Measurements from ENCODE around the gene EFNA5.

Gene EFNA5

DNA sequence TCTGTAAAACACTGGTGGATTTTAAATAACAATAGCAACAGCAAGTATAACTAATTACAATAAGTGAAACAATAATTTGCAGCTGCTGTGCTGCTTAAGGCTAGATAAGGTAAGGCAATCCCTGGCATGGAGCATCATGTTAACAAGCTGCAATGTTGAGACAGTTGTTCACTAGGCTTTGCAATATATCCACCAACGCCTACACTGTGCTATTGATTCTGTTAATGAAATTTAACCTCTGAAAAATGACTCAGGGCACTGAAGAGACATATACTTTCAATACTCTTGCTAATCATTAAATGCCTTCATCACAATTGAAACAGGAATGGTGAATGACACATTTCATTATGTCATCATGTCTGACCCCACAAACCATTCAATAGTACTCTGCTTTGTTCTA lies 255.0 kb downstream of the EFNA5 start:
- H3K9me3 Mint-ChIP-seq, result no peaks in the 10 kb centered on the region
- no peaks in the 10 kb centered on the region for H3K4me1 Mint-ChIP-seq
- ATAC-seq (replicated peaks; ENCODE audit: extremely low read depth, poor library complexity, severe bottlenecking) (no peak), DNase-seq (ENCODE audit: low spot score in 2 of 2) (no peak)
- no peak overlapping the region for H3K4me3 Mint-ChIP-seq
- H3K27ac Mint-ChIP-seq (ENCODE audit: low read depth), result no peak overlapping the region
- H3K27me3 Mint-ChIP-seq, result no peaks in the 10 kb centered on the region
- H3K36me3 Mint-ChIP-seq (ENCODE audit: insufficient read depth), result no peaks in the 10 kb centered on the region

DNA sequence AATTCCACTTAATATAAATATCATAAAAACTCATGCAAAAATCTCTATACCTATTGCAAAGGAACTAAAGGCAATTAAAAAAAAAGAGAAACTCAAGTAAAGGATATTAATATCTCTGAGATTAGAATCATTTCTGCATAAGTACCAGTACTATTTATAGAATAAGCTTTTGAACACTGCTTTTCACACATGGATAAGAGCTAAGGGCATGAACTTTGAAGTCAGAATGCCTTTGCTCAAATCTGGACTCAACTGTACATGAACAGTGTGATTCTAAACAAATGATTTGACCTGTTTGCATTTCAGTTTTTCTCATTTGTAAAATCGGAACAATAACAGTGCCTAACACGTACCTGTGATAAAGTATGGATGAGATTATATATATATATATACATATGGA lies 255.9 kb downstream of the EFNA5 start:
- Mint-ChIP-seq H3K27me3 (no peaks in the 10 kb centered on the region), H3K36me3 (ENCODE audit: insufficient read depth) (no peaks in the 10 kb centered on the region), H3K4me3 (no peak overlapping the region), H3K27ac (ENCODE audit: low read depth) (no peak overlapping the region), H3K4me1 (no peaks in the 10 kb centered on the region), H3K9me3 (no peaks in the 10 kb centered on the region)
- ATAC-seq (replicated peaks; ENCODE audit: extremely low read depth, poor library complexity, severe bottlenecking), result no peak
- DNase-seq (ENCODE audit: low spot score in 2 of 2), result no peak

DNA sequence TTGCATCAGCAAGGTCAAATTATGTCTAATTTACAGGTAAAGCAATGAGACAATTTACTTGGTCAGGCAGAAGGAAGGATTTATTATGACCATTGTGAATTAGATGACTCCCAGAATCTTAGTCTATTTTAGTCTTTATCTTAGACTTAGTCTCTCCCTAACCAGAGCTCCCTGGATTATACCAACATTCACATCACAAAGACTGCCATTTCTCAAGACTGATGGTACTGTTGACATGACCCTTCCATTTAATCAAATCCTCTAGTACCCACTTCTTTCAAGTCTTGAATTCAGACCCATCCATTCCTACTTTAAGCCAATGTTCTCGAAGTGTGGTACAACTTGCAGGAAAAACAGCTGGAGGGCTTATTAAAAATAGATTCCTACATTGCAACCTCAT lies 257.0 kb downstream of the EFNA5 start:
- Mint-ChIP-seq H3K27me3 (no peaks in the 10 kb centered on the region), H3K4me3 (no peak overlapping the region), H3K27ac (ENCODE audit: low read depth) (no peak overlapping the region), H3K36me3 (ENCODE audit: insufficient read depth) (no peaks in the 10 kb centered on the region), H3K4me1 (no peaks in the 10 kb centered on the region), H3K9me3 (no peaks in the 10 kb centered on the region)
- no peak for ATAC-seq (replicated peaks; ENCODE audit: extremely low read depth, poor library complexity, severe bottlenecking)
- no peak for DNase-seq (ENCODE audit: low spot score in 2 of 2)

DNA sequence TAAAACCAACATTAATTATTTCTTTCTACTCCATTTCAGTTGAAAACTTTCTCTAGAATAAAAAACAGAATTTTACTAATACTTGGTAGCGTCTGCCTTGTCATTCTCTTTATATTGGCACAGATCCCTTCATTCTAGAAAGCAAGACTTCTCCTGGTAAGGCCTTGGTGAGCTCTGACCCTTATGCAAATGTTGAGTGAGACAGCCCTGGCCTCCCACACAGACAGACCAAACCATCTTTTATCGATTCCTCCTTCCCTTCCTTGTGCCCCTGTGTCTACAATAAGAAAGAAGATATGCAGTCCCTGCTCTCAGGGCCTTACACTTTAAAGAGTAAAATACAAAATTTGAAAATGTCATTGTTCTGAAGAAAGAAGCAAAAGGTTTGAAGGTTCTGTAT lies 262.2 kb downstream of the EFNA5 start:
- Mint-ChIP-seq H3K27me3 (no peaks in the 10 kb centered on the region), H3K4me3 (no peak overlapping the region), H3K9me3 (no peaks in the 10 kb centered on the region), H3K4me1 (no peaks in the 10 kb centered on the region), H3K36me3 (ENCODE audit: insufficient read depth) (no peaks in the 10 kb centered on the region), H3K27ac (ENCODE audit: low read depth) (no peak overlapping the region)
- DNase-seq (ENCODE audit: low spot score in 2 of 2) (no peak), ATAC-seq (replicated peaks; ENCODE audit: extremely low read depth, poor library complexity, severe bottlenecking) (no peak)

DNA sequence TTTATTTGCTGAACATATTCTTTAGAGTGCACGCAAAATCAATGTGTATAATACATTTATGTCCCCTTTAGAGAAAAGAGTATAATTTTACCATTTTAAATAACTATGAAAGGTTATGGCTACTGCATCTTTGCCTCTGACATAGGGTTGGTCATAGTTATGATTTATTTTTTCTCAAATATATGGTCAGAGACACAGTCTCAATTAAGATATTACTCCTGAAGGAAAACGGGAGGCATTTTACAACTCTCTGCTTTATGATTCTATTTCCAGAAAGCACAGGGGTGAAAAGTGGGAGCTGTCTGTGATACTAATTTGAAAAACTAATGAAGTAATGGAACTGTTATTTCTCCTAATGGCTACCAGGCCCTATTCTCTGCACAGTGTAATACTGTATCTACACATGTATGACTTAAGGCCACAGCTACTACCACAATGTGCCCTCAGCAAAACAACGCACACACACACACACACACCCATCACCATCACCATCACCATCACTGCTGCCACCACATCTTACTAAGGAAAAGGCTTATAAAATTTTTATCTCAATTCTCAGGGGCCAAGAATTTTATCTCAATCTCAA lies 262.9 kb downstream of the EFNA5 start:
- no peaks in the 10 kb centered on the region for H3K36me3 Mint-ChIP-seq (ENCODE audit: insufficient read depth)
- no peaks in the 10 kb centered on the region for H3K9me3 Mint-ChIP-seq
- H3K4me1 Mint-ChIP-seq, result no peaks in the 10 kb centered on the region
- no peak overlapping the region for H3K27ac Mint-ChIP-seq (ENCODE audit: low read depth)
- ATAC-seq (replicated peaks; ENCODE audit: extremely low read depth, poor library complexity, severe bottlenecking), result no peak
- no peak overlapping the region for H3K4me3 Mint-ChIP-seq
- H3K27me3 Mint-ChIP-seq, result no peaks in the 10 kb centered on the region
- no peak for DNase-seq (ENCODE audit: low spot score in 2 of 2)

DNA sequence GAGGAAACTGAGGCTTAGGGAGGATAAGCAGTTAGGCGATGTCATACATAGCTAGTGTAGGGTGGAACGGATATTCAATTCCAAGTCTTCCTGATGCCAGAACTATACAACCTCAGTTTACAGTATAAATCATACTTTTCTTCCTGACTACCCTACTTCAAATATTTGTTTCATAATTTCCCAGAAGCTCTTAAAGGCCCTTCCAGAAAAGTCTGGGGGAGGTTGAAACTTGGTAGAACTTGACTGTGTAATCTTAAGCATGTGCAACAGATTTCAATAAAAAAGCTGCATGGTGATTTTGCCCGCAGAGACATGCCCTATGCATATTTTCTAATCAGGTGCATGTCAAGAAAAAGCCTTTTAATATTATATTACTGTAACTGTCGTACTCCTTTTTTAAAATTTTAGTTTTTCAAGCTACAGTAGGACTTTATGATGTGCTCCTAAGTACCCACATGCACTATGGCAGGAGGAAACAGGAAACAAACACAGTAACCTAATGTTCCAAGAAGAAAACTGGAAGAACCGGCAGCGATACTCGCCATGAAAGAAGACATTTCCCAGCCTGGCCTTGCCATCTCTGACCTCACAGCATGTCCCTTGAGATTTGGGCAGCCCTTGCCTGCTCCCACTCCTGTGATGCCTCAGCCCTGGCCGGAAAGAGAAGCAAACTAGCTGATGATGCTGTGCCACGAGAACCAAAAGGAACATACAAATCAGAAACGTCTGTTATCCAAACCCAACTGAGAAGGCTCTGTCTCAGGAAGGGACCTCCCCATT lies 266.0 kb downstream of the EFNA5 start:
- Mint-ChIP-seq H3K27ac (ENCODE audit: low read depth) (no peak overlapping the region), H3K27me3 (no peaks in the 10 kb centered on the region), H3K36me3 (ENCODE audit: insufficient read depth) (no peaks in the 10 kb centered on the region), H3K9me3 (no peaks in the 10 kb centered on the region), H3K4me3 (no peak overlapping the region), H3K4me1 (no peaks in the 10 kb centered on the region)
- ATAC-seq (replicated peaks; ENCODE audit: extremely low read depth, poor library complexity, severe bottlenecking), result no peak
- no peak for DNase-seq (ENCODE audit: low spot score in 2 of 2)

DNA sequence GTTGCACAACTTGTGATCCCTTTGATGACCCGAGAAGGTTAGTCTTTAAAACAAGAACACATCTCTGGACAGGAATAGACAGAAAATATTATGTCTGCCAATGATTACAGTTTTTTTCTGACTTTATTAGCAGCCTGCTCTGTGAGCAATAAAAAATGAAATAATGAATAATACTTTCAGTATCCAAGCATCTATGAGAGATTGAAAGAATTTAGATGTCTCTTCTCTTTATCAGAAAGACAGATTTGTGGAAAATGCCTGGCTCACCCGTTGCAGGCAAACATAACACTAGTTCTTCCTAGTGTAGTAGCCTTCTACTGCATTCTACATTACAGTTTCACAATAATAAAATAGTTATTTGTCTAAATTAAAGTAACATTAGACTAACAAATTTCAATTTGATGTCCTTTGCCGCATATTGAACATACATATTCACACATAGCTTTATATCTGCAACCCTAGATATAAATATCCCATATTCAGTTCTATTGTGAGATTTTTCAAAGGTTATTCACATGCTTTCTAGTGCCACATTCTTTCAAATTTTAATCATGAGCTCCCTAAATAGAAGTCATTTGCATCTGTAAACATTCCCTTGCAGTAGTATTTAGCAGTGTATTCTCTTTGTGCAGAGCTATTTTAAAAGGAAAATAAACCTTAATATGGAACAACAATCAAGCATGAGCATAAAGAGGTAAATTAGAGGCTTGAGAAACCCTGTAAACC lies 267.3 kb downstream of the EFNA5 start:
- ATAC-seq (replicated peaks; ENCODE audit: extremely low read depth, poor library complexity, severe bottlenecking), result no peak
- Mint-ChIP-seq H3K9me3 (no peaks in the 10 kb centered on the region), H3K4me1 (no peaks in the 10 kb centered on the region), H3K36me3 (ENCODE audit: insufficient read depth) (no peaks in the 10 kb centered on the region), H3K27ac (ENCODE audit: low read depth) (no peak overlapping the region), H3K4me3 (no peak overlapping the region), H3K27me3 (no peaks in the 10 kb centered on the region)
- no peak for DNase-seq (ENCODE audit: low spot score in 2 of 2)

DNA sequence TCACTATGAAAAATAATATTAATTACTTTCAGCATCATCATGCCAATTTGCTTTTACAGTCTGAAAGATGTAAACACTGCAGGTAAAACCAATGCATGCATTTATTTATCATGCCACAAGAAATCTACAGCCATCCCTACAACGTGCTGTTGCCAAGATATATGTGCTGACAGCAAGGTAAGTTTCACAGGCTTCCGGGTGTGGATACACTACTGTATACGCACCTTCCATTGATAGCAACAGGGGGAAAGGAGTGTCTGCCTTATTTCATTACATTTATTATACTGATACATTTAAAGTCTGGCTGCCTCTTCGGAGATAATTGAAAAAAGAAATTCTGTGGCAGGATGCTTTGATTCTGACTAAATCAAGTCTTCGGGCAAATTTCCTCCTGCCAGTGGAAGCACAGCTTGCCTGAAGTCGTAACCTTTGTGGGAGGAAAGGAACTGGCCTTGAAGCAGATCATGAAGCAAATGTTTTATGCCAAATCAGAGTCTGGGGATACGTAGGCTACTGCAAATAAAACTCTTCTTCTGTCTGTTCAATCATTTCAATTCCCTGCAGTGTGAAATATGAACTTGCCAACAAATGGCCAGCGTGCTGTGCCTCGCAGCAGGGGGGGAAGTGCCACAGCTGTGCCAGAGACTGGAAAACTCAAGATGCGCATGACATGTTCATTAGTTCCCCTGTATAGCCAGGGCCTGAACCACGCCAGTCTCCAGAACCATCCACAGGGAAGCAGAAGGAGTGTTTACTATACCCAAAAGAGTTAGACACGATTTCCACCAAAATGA lies 268.1 kb downstream of the EFNA5 start:
- Mint-ChIP-seq H3K27ac (ENCODE audit: low read depth) (no peak overlapping the region), H3K36me3 (ENCODE audit: insufficient read depth) (no peaks in the 10 kb centered on the region), H3K4me3 (no peak overlapping the region), H3K4me1 (no peaks in the 10 kb centered on the region), H3K9me3 (no peaks in the 10 kb centered on the region), H3K27me3 (no peaks in the 10 kb centered on the region)
- ATAC-seq (replicated peaks; ENCODE audit: extremely low read depth, poor library complexity, severe bottlenecking) (no peak), DNase-seq (ENCODE audit: low spot score in 2 of 2) (no peak)

DNA sequence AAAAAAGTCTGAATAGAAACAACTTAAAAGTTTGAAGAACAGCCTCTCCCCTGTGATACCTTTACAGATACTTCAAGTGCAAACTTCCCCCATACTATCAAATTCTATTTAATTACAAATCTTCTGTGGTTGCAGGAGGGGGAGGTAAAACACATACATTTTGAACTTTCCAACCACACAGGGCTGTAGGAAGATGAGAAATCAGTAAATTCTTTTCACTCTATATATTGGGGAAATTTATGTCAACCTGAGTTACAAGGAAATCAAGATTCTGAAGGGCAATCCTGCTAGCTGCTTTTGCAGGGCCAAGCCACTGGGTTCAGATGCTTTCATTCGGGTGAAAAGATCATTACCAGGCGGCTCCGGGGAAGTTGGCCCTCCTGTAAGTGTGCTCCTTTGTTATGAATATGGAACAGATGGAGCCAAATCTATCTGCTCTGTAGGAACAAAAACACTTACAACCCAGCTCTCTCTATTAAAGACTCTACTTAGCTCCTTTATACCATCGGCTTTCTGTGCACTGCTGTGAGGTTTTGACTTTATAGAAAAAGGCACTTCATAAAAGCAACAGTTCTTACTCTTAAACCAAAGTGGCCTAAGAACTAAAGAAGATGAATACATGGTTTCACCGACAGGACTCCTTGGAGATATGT lies 269.1 kb downstream of the EFNA5 start:
- Mint-ChIP-seq H3K4me1 (peaks cover 4% of the 10 kb centered on the region), H3K4me3 (no peak overlapping the region), H3K9me3 (no peaks in the 10 kb centered on the region), H3K27me3 (no peaks in the 10 kb centered on the region), H3K27ac (ENCODE audit: low read depth) (no peak overlapping the region), H3K36me3 (ENCODE audit: insufficient read depth) (peaks cover under 1% of the 10 kb centered on the region)
- DNase-seq (ENCODE audit: low spot score in 2 of 2) (no peak), ATAC-seq (replicated peaks; ENCODE audit: extremely low read depth, poor library complexity, severe bottlenecking) (no peak)

DNA sequence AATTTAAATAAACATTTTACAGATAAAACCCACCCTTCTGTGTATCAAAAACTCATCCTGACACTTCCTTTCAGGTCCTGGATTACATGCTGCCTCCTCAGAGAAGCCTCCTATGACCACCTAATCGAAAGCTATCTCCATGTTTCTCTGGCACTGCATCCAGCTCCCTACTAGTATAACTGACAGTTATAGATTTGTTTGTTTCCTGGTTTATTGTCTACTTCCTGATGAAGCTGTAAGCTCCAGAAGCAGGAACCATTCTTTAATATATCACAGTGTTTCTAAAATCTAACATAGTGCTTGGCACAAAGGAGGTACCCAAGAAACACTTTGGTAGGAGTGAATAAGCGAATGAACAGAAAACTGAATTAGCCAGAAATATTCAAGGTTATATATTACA lies 270.4 kb downstream of the EFNA5 start:
- DNase-seq (ENCODE audit: low spot score in 2 of 2) (no peak), ATAC-seq (replicated peaks; ENCODE audit: extremely low read depth, poor library complexity, severe bottlenecking) (no peak)
- Mint-ChIP-seq H3K4me3 (no peak overlapping the region), H3K36me3 (ENCODE audit: insufficient read depth) (peaks cover 4% of the 10 kb centered on the region), H3K9me3 (no peaks in the 10 kb centered on the region), H3K4me1 (peaks cover 16% of the 10 kb centered on the region), H3K27me3 (no peaks in the 10 kb centered on the region), H3K27ac (ENCODE audit: low read depth) (no peak overlapping the region)

DNA sequence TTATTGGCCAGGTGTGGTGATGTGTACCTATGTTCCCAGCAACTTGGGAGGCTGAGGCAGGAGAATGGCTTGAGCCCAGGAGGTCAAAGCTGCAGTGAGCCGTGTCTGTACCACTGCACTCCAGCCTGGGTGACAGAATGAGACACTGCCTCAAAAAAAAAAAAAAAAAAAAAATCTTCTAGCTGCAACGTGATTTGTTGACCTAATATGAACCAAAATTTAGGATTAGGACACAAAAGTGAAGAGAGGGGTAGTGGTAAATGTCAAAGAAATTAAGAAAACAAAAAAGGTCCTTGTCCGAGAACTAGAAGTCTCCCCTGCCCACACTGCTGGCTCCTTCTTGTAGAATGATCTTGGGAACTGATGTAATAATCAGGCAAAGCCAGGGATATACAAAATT lies 272.0 kb downstream of the EFNA5 start:
- no peak for DNase-seq (ENCODE audit: low spot score in 2 of 2)
- peaks cover 16% of the 10 kb centered on the region for H3K4me1 Mint-ChIP-seq
- no peak for ATAC-seq (replicated peaks; ENCODE audit: extremely low read depth, poor library complexity, severe bottlenecking)
- no peak overlapping the region for H3K4me3 Mint-ChIP-seq
- peaks cover 4% of the 10 kb centered on the region for H3K36me3 Mint-ChIP-seq (ENCODE audit: insufficient read depth)
- no peak overlapping the region for H3K27ac Mint-ChIP-seq (ENCODE audit: low read depth)
- no peaks in the 10 kb centered on the region for H3K9me3 Mint-ChIP-seq
- H3K27me3 Mint-ChIP-seq, result no peaks in the 10 kb centered on the region

DNA sequence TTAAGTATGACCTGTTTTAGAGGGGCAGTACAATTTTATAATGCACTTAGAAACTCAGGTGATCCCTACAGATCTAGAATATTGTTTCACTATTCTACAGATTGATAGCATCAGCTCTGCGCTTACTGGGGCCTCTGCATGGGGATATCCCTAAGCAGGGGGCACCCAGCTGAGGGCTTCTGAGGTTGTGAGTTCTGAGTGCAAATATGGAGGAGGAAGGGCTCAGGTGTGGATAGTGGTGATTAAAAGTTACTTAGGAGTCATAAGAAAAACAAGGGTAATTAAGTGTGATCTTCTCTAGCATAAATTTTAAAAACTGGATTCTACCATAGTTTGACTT lies 274.4 kb downstream of the EFNA5 start:
- Mint-ChIP-seq H3K4me1 (peaks cover 16% of the 10 kb centered on the region), H3K4me3 (peak overlapping the region; percentile 8), H3K27ac (ENCODE audit: low read depth) (peak overlapping the region; percentile 85), H3K27me3 (no peaks in the 10 kb centered on the region), H3K9me3 (no peaks in the 10 kb centered on the region), H3K36me3 (ENCODE audit: insufficient read depth) (peaks cover 4% of the 10 kb centered on the region)
- DNase-seq (ENCODE audit: low spot score in 2 of 2), result no peak
- no peak for ATAC-seq (replicated peaks; ENCODE audit: extremely low read depth, poor library complexity, severe bottlenecking)

Measured in central memory CD8-positive, alpha-beta T cell (primary cell).